ENCODE results near the gene BAZ1B.

GRCh38 chr7:73437091-73437490 is 85.0 kb downstream of the BAZ1B start:
- TF ChIP-seq ZNF785 (tag by site-specific recombination; IDR thresholded peaks at IDR 0.05), result no peak
- no peak for TF ChIP-seq CTCF (tag by site-specific recombination; IDR thresholded peaks at IDR 0.05)
- no peak for TF ChIP-seq ZNF654 (tag by site-specific recombination; IDR thresholded peaks at IDR 0.05; ENCODE audit: low read depth)
- TF ChIP-seq ZBTB8A (tag by site-specific recombination; IDR thresholded peaks at IDR 0.05), result no peak
- TF ChIP-seq KLF10 (tag by site-specific recombination; IDR thresholded peaks at IDR 0.05), result no peak
- TF ChIP-seq ZNF138 (tag by site-specific recombination; IDR thresholded peaks at IDR 0.05; ENCODE audit: borderline replicate concordance), result no peak
- no peak for TF ChIP-seq ZNF157 (tag by site-specific recombination; IDR thresholded peaks at IDR 0.05)
- TF ChIP-seq PATZ1 (tag by site-specific recombination; IDR thresholded peaks at IDR 0.05), result no peak
- no peak for TF ChIP-seq MEIS1 (CRISPR knock-in tag; IDR thresholded peaks at IDR 0.05; ENCODE audit: borderline replicate concordance)

All from HEK293 (cell line).